Measurements from ENCODE around the gene ITPR1.

ITPR1 gene

DNA sequence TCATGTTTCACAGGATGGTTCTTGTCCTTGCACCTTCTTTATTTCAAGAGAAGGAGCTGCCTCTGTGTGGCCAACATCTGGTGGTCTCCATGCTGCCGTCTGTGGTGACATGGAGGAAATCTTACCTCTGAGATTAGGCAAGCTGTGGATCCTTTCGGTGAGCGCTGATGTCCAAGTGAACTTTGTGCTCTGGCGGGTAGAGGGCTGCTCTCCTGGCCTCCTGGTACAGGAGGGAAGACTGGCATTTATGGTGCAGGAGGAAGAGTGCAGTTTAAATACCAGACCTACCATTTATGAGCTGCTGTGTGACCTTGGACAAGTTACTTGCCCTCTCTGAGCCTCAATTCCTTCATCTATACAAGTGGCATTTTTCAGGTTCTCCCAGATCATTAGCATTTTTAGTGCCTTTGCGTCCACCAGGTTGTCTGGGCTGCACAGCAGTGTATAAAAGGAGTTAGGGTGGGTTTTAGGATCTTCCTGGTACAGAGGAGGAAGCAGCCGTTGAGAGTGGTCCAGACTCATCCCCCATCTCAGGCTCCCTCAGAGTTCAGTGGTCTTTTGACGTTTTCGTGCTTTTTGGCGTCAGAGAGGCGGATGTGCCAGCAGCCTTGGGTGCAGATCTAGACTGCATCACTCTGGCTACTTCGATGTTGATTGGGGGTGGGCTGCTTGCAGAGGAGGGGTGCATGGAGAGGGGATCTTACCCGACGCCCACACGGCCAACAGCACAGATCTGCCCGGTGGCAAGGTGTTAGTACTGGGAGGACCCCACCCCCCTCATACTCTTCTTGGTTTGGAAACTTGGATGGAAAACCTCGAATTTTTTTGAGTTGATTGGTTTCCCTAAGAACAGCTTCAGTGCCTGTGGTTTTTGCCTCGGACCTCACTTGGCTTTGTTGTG is 162.2 kb downstream of the ITPR1 start:
- DNase-seq, result no peak

DNA sequence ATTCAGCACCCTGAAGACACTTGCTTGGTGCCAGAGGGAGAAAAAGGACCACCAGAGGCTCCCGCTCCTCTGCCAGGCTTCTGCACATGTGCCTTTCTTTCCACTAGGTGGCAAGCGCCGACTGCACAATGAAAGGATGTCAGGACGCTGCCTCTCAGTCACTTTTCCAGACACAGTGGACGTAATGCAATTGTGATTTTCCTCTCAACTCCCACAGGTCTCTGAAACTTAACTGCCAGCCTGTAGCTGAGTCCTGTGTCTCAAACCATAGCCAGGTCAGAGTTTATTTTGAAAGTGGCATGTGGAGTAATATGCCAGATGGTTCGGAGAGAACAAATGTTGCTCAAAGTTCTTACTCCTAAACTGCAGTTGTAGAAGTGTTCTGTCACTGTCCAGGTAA is 162.9 kb downstream of the ITPR1 start:
- no peak for DNase-seq

GRCh38 chr3:4656626-4657328 is 163.6 kb downstream of the ITPR1 start:
- no peak for DNase-seq

GRCh38 chr3:4660936-4661335 is 167.8 kb downstream of the ITPR1 start:
- no peak for DNase-seq

GRCh38 chr3:4664412-4664811 is 171.3 kb downstream of the ITPR1 start:
- no peak for DNase-seq

GRCh38 chr3:4665197-4665596 is 172.0 kb downstream of the ITPR1 start:
- no peak for DNase-seq

DNA sequence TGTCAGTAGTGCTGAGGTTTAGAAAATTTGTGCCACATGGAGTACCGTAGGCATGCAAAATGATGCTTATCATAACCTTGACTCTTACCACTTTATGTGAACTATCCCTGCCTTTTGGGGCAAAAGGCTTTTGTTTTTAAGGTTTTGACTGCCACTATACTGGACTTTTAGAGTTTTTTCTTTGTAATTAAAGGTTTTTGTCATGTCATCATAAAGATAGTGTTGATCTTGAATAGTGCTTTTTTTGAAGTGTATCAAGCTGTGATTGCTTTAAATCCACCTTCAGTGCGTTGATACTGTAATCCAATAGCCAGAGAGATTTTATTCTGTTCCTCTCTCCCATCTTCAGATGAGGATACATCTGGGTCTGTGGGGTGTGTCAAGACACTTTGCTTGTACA is 172.9 kb downstream of the ITPR1 start:
- DNase-seq, result no peak

DNA sequence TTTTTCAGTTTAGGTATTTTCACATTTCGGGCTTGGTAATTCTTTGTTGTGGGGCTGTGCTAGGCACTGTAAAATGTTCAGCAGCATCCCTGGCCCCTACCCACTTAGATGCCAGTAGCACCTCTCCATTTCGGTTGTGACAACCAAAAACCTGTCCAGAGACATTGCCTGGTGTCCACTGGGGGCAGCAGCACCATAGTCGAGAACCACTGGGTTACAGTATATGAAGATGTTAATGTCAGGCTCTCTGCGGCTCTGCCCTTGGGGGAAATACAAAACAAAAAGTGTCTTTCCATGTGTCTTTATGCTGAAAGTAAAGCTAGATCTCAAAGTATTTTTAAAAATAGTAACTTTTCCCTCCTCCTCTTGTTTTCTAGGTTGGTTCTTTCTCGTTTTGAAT is 177.2 kb downstream of the ITPR1 start:
- DNase-seq, result no peak

DNA sequence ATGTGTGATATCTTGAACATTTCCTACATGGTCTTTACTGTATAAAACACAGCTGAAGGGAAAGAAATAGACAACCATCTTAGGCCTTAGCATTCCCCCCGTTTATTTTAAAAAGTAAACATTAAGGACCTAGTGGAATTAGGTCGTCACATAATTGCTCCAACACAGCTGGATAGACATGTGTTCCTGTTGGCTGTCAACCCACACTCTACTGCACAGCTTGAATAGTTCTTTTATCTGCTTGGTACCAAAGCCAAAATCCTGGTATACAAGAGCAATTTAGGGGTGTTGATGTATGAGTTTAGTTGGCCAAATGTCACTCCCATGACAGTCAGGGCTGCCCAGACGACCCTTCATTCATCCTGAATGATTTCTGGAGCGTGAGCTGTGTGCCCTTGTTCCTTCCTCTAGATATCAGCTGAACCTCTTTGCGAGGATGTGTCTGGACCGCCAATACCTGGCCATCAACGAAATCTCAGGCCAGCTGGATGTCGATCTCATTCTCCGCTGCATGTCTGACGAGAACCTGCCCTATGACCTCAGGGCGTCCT is 179.7 kb downstream of the ITPR1 start:
- no peak for DNase-seq

DNA sequence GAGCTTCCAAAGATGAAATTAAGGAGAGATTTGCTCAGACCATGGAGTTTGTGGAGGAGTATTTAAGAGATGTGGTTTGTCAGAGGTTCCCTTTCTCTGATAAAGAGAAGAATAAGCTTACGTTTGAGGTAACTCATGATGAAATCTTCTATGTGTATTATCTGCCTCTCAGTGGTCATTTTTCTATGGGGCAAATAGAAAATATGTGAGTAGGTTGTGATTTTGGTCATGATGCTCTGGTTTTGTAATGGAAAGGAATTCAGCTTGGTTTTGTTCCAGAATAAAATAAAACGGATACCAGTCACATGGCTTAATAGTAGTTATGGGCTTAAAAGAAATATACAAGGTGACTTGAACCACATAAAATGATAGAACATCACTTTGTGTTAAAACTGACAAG is 181.1 kb downstream of the ITPR1 start:
- DNase-seq, result no peak

DNA sequence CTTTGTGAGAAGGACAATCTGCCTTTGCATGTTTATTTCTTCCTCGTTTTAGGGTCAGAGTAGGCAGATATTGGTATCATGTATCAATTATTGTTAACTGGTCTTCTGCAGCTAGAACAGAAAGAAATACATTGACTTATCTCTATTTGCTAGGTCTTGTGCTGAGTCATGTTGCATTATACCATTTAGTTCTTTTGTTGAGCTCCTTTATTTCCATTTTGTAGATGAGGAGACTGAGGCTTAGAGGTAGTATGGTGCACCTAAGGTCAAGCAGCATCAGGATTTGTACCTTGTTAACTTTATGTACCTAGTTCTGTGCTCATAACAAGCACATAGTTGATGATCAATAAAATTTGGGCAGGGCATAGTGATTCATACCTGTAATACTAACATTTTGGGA is 182.6 kb downstream of the ITPR1 start:
- no peak for DNase-seq

- DNase-seq, result no peak
Observed at GRCh38 chr3:4678320-4678719, 185.2 kb downstream of the ITPR1 start.

DNA sequence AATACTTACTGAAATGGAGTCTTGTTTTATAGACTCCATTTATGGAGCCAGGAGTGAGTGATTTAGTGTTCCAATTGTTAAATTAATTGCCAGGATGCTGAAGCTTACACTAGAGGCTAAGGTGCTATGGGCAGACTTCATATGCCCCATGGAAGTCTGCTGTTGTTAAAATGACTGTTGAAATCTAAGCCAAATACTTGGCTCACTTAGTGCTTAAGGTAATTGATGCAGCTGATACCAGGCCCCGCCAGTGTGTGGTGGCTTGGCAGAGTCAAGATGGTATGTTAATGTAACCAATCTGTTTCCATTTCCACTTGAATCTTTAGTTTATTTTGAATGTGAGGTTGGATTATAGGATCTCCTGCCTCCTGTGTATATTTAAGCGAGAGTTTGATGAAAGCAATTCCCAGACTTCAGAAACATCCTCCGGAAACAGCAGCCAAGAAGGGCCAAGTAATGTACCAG is 187.1 kb downstream of the ITPR1 start:
- DNase-seq, result no peak

DNA sequence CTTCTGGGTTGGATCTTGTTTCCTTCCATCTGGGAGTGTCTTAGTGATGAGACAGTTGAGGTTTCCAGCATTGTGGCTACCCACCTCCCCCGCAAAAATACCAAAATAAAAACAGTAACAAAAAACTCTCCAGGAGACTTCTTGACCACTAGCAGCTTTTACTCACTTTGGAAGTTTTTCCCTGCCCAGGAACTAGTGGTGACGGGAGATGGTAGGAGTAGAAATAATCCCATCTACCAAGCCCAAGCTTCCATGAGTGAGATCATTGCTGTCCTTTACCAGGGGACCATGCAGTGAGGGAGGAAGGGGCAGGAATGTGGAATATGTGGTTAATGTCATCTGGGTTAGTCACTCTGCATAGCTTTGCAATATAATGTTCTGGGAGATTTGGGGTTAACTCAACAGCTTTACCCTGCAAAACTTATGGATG is 187.7 kb downstream of the ITPR1 start:
- DNase-seq, result no peak

DNA sequence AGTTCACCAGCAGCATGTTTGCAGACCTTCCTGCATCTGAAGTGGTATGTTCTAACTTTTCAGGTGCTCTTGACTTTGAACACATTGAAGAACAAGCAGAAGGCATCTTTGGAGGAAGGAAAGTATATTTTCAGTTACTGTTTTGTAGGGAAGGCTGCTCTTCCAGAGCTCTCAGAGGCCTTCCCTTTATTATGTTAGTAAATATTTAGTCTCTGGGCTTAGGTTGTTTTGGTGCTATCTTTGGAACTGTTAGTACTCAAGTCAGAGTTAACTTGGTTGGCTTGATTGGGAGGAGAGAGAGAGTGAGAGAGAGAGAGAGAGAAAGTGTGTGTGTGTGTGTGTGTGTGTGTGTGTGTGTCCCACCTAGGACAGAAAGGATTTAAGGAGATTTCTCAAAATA is 188.2 kb downstream of the ITPR1 start:
- DNase-seq, result no peak

DNA sequence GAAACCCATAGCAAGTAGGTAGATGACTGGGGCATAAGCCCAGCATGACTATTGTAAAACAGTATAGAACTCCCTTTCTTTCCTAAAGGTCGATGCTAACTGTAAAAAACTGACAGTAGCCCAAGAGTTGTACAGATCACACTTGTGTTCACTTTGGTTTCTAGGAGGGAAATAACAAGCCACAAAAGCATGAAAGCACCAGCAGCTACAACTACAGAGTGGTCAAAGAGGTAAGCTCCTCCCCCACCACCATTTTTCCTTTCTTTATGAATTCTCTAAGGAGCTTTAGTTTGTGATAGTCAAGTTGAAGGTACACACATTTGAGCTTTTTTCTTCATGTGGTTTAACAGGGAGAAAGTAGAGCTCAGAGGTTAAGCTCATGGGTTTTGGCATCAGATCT is 191.0 kb downstream of the ITPR1 start:
- DNase-seq, result no peak

DNA sequence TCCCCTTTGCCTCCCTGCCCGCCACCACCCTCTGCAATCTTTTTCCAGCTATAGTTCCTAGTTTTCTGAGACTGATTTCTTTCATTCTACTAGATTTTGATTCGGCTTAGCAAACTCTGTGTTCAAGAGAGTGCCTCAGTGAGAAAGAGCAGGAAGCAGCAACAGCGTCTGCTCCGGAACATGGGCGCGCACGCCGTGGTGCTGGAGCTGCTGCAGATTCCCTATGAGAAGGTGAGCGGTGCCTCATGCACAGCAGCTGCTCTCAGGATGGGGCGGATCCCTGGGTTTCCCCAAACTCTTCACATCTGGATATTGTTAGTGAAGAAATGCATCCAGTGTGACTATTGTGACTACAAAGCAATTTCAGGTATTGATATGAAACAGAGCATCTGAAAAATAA is 191.8 kb downstream of the ITPR1 start:
- no peak for DNase-seq

DNA sequence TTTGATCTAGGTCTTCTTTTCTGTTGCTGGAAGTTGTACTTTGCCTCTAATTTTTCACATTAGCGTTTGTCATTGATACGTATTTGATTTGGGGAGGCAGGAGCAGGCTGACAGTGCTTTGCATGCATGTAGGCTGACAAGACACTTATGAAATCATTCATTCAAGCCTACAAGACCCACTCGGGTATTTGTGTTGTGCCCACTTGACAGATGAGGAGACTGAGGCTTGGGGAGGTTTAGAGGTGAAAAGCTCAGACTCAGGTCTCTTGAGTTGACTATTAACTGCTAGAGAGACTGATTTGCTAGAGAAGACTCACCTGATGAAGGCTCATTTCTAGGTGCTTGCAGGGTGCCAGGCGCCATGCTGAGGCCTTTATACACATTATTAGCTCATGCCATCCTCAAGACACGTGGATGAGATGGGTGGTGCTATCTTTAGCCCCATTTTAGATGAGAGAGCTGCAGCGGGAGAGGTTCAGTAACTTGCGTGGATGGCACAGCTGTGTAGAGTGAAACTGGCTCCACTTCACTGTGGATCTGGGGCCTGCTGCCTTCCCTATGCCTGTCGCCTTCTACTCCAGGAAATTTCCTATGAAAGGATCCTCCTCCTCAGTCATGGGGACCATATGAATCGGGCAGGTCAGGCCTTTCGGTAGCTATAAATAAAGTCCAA is 192.7 kb downstream of the ITPR1 start:
- no peak for DNase-seq

GRCh38 chr3:4686619-4687018 is 193.5 kb downstream of the ITPR1 start:
- DNase-seq, result no peak

DNA sequence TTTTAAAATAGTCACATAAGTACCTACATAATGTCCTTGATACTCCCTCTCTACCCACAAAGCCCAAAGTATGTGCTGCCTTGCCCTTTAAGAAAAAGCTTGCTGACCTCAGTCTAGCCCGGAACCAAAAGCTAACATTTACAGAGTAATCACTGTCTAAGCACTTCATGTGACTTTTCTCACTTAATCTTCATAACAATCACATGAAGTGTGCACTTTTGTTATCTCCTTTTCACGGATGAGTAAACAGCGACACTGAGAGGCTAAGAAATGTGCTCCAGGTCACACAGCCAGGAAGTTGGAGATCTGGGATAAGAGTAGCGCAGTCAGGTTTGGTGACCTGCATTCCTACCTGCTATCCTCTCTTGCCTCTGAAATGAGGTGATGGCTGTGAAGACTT is 194.0 kb downstream of the ITPR1 start:
- no peak for DNase-seq

- DNase-seq, result no peak
Observed at GRCh38 chr3:4687596-4687995, 194.4 kb downstream of the ITPR1 start.

GRCh38 chr3:4688411-4688810 is 195.3 kb downstream of the ITPR1 start:
- no peak for DNase-seq

- no peak for DNase-seq
Observed at GRCh38 chr3:4689021-4689420, 195.9 kb downstream of the ITPR1 start.

Measured in CD4-positive, alpha-beta T cell treated with Interleukin-10 for 1 hour (primary cell).